OCI-LY7 (cell line): ENCODE measurements around the gene RRH. TPM values are rescaled to one million over a fixed set of nuclear protein-coding genes. Genes with fewer than 3 reads are reported as not detected.

Source experiments
- BruUV-seq: library from RNA; stranded (reverse); fragments of 400-500 nt; replicated peaks from 2 replicates; lab custom pipeline; 2021; lab: Mats Ljungman, UMichigan
- CTCF ChIA-PET: fragments of 300-600 bp; sonication (Branson Sonifier 250); formaldehyde crosslinking; loops from one replicate; lab custom pipeline; 2022; ENCODE audit warnings: antibody characterized with exemption; ENCODE audit not compliant: unreplicated experiment; lab: Charles Lee
- POLR2A ChIA-PET: fragments of 300-600 bp; sonication (Branson Sonifier 250); formaldehyde crosslinking; loops from one replicate; lab custom pipeline; 2022; ENCODE audit warnings: antibody characterized with exemption; lab: Charles Lee
- DNase-seq: peaks from one replicate; pipeline ENCODE4 v3.0.0-alpha.2; 2015; ENCODE audit warnings: low spot score
- H2AFZ ChIP-seq: fragments of 200-600 bp; sonication (generic), shearing (Covaris generic); 2 replicates; pipeline ENCODE4 v1.6.1; 2014; ENCODE audit warnings: mild to moderate bottlenecking, antibody characterized with exemption, low read length, moderate library complexity
- H3K27ac ChIP-seq: fragments of 200-600 bp; sonication (generic); 2 replicates; pipeline ENCODE4 v1.5.1; 2014; ENCODE audit warnings: mixed run types, low read depth, mild to moderate bottlenecking, moderate library complexity, low read length, inconsistent platforms; ENCODE audit not compliant: poor library complexity, severe bottlenecking
- H3K36me3 ChIP-seq: fragments of 200-600 bp; sonication (generic); 2 replicates; pipeline ENCODE4 v1.6.1; 2014; ENCODE audit warnings: mild to moderate bottlenecking, antibody characterized with exemption, low read length, moderate library complexity, mixed read lengths; ENCODE audit not compliant: insufficient read depth
- H3K4me1 ChIP-seq: fragments of 200-600 bp; sonication (generic); 2 replicates; pipeline ENCODE4 v1.5.1; 2014; ENCODE audit warnings: mild to moderate bottlenecking, low read length; ENCODE audit not compliant: insufficient read depth, poor library complexity, severe bottlenecking
- H3K4me2 ChIP-seq: fragments of 200-600 bp; sonication (generic); 2 replicates; pipeline ENCODE4 v1.6.1; 2014; ENCODE audit warnings: mild to moderate bottlenecking, low read length
- H3K4me3 ChIP-seq: fragments of 200-600 bp; sonication (generic); 2 replicates; pipeline ENCODE4 v1.5.1; 2014; ENCODE audit warnings: mild to moderate bottlenecking, low read depth, low read length; ENCODE audit not compliant: poor library complexity, severe bottlenecking
- H3K79me2 ChIP-seq: fragments of 200-600 bp; sonication (generic); 2 replicates; pipeline ENCODE4 v1.6.1; 2016; ENCODE audit warnings: low read depth, mild to moderate bottlenecking, low read length, moderate library complexity, mixed read lengths; ENCODE audit not compliant: insufficient read depth
- H3K9me2 ChIP-seq: fragments of 200-600 bp; sonication (generic); 2 replicates; pipeline ENCODE4 v1.6.1; 2016; ENCODE audit warnings: mild to moderate bottlenecking, low read length, mixed read lengths; ENCODE audit not compliant: insufficient read depth
- H3K9me3 ChIP-seq: fragments of 200-600 bp; sonication (generic); 2 replicates; pipeline ENCODE4 v1.6.1; 2014; ENCODE audit warnings: mild to moderate bottlenecking, mixed run types, low read length, mixed read lengths
- H4K20me1 ChIP-seq: fragments of 200-600 bp; sonication (generic); 2 replicates; pipeline ENCODE4 v1.6.1; 2014; ENCODE audit warnings: mild to moderate bottlenecking, antibody characterized with exemption, low read length, moderate library complexity, mixed read lengths; ENCODE audit not compliant: insufficient read depth
- CTCF ChIP-seq: fragments of 200-600 bp; sonication (generic); conservative IDR thresholded peaks from 2 replicates; pipeline ENCODE4 v1.5.1; 2014; ENCODE audit warnings: mild to moderate bottlenecking, antibody characterized with exemption, low read length, moderate library complexity, mixed read lengths
- EZH2phosphoT487 ChIP-seq: fragments of 200-600 bp; sonication (generic); IDR thresholded peaks from 2 replicates; pipeline ENCODE4 v1.6.1; 2018; ENCODE audit warnings: low read depth, borderline replicate concordance, mild to moderate bottlenecking, mixed run types, antibody characterized with exemption, low read length, moderate library complexity, mixed read lengths
- intact Hi-C: fragments of 100-400 bp; cut with micrococcal nuclease; formaldehyde crosslinking; loops from one replicate; pipeline ENCODE4 v1.10.0; 2022; ENCODE audit not compliant: unreplicated experiment
- total RNA-seq, 2 experiments: library from RNA; depleted of rRNA in 1 of 2; stranded (reverse); fragments of >200 nt in 1 of 2; shearing (Covaris generic) in 1 of 2; gene quantifications; 2 replicates each; pipeline ENCODE4 v1.2.3, GENCODE V29; 2014 to 2022

RRH gene
- total RNA-seq, 2 experiments from 2014 or later, result 0.23 to 0.35 TPM

- intact Hi-C loops, result loop anchor here (10.0 kb wide), 1 partner anchor 384 kb away; the partner anchor contains the start of gene ELOVL6
- ChIA-PET CTCF (no interaction called here), POLR2A (no interaction called here)
- no peak overlapping the region for H3K4me2 ChIP-seq
- no peaks in the 10 kb centered on the region for H3K9me3 ChIP-seq
- H3K4me3 ChIP-seq, result no peak overlapping the region
- BruUV-seq, result no TSS peak
- DNase-seq, result no peak
- no peaks in the 10 kb centered on the region for H3K36me3 ChIP-seq
- TF ChIP-seq CTCF, result no peak
- H3K79me2 ChIP-seq, result peaks cover 4% of the 10 kb centered on the region; the same call in 1 of the 2 replicates
- no peaks in the 10 kb centered on the region for H4K20me1 ChIP-seq
- peaks cover 5% of the 10 kb centered on the region for H3K4me1 ChIP-seq
- H3K9me2 ChIP-seq, result no peaks in the 10 kb centered on the region
- no peak overlapping the region for H3K27ac ChIP-seq
- no peak overlapping the region for H2AFZ ChIP-seq
Measured at GRCh38 chr4:109810552-109811387, 17.0 kb upstream of the RRH start.

GRCh38 chr4:109811707-109812106 lies 16.1 kb upstream of the RRH start:
- intact Hi-C loops, result loop anchor here (10.0 kb wide), 1 partner anchor 383 kb away; the partner anchor contains the start of gene ELOVL6
- BruUV-seq, result no TSS peak
- POLR2A ChIA-PET, result no interaction called here

More at GRCh38 chr4:109811707-109812106, 16.1 kb upstream of the RRH start:
- Histone ChIP-seq H2AFZ (no peak overlapping the region; the same call in 1 of the 2 replicates), H3K27ac (no peak overlapping the region), H3K4me2 (no peak overlapping the region), H3K9me2 (no peaks in the 10 kb centered on the region), H3K4me1 (peaks cover 9% of the 10 kb centered on the region), H3K36me3 (no peaks in the 10 kb centered on the region), H3K79me2 (peaks cover 13% of the 10 kb centered on the region), H3K4me3 (no peak overlapping the region), H4K20me1 (no peaks in the 10 kb centered on the region), H3K9me3 (no peaks in the 10 kb centered on the region)
- no peak for DNase-seq
- TF ChIP-seq CTCF, result no peak
- TF ChIP-seq EZH2phosphoT487, result no peak
- CTCF ChIA-PET, result no interaction called here
